GM15510 (cell line): ENCODE results near the gene FGF1.

Source experiments
- POLR2A ChIP-seq: IDR thresholded peaks from 3 replicates; pipeline ENCODE4 v1.6.1; 2011; ENCODE audit warnings: borderline replicate concordance; ENCODE audit not compliant: insufficient read length; ENCODE audit errors: extremely low read depth

FGF1 gene

GRCh38 chr5:142626099-142626498 is 59.8 kb downstream of the FGF1 start:
- no peak for TF ChIP-seq POLR2A

DNA sequence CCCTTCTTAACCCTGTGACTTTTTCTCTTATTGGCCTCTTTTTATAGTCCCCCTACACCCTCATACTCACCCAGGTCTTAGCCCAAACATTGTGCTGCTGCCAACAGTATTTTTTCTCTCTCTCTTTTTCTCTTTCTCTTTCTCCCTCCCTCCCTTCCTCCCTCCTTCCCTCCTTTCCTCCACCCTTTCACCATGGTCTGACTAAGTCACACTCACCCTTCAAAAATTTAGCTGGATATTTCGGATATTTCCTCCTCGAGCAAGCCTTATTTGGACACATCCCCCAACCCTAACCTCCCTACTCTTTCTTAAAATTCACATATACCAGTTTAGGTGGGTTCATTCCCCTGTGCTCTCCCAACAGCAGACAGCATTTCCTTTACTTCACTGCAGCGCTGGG is 64.7 kb downstream of the FGF1 start:
- TF ChIP-seq POLR2A = no peak

DNA sequence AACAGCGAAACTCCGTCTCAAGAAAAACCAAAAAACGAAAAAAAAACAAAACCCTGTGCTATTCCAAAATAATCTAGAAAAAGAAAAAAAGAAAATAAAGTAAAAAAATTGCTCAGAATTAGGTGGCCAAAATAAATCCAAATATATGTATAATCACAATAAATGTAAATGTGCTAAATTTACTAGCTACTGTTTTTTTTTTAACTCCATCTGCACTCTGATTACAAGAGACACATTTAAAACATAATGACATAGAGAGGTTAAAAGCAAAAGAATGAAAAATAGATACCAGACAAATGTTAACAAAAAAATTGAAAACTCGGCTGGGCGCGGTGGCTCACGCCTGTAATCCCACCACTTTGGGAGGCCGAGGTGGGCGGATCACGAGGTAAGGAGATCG is 66.1 kb downstream of the FGF1 start:
- no peak for TF ChIP-seq POLR2A

DNA sequence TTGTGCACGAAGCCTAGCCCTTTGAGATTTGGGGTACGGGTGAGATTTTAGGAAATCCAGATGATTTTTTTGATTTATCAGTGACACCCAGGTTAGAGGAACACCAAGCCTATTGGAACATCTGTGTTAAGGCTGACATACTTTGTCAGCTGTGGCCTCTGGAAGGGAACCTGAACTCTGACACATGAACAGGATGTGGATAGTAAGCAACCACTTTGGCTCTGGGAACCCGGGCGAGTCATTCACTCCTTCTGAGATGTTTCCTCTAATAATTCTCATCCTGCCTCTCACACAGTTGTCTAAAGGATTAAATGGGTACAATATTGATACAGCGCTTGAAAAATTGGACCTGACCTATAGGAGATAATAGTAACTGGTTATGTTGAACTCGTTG is 67.8 kb downstream of the FGF1 start:
- TF ChIP-seq POLR2A = no peak

- no peak for TF ChIP-seq POLR2A
These were observed 68.3 kb downstream of the FGF1 start for GRCh38 chr5:142617416-142618129.

GRCh38 chr5:142615948-142616347 is 69.9 kb downstream of the FGF1 start:
- TF ChIP-seq POLR2A = no peak

- TF ChIP-seq POLR2A = no peak
These were observed 71.8 kb downstream of the FGF1 start for GRCh38 chr5:142614054-142614453.

DNA sequence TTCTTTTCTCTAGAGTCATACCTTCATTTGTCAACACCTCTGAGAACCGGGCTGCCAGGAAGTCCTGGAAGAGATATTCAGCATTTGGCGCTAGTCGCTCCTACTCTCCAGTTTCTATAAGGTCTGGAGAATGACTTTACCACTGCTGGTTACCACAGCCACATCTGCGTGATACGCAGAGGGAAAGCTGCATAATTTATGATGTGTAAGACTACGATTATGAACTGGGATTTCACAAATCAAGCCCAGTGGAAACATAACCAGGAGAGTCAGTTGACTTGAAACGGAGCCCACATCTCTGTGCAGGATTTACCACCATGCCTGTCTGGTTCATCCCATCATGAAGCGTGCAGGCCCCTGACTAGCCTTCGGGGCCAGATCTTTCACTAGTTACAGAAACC is 72.6 kb downstream of the FGF1 start:
- TF ChIP-seq POLR2A = no peak

GRCh38 chr5:142612494-142613270 is 73.2 kb downstream of the FGF1 start:
- no peak for TF ChIP-seq POLR2A

DNA sequence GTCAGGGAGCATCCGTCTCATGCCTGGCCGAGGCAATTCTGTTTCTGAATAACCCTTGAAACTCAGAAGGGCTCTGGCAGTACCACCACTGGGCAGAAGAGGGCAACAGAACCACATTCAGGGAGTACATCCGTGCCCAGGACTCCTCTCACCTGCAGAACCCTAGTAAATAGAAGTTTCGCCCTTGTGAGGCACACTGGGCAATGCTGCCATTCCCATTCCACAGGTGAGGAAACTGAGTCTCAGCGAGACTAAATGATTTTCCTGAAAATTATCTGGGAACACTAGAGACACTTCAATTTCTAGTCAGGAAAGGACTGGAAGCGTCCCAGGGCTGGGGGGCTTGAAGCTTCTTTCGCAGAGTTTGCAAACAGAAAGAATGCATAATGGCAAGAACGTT is 74.7 kb downstream of the FGF1 start:
- TF ChIP-seq POLR2A = no peak

GRCh38 chr5:142610176-142611001 is 75.5 kb downstream of the FGF1 start:
- no peak for TF ChIP-seq POLR2A

GRCh38 chr5:142609142-142609541 is 76.7 kb downstream of the FGF1 start:
- TF ChIP-seq POLR2A = no peak

DNA sequence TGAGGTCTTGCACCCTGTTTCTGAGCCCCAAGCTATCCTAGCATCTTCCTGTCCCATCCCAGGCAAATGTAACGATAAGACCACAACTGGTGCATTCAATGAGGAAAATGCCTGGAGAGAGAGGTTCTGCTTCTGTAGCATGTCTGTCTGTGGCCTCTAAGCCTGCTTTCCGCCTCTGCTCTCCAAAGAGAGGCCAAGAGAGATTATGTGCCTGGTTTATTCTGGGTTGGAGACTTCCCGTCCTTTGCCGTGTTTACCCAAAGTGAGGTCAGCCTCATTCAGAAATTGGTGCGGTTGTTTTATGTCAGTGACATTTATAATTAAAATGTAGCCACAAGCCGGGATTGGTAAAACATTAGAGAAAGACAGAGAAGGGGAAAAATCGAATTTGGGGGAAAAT is 77.8 kb downstream of the FGF1 start:
- no peak for TF ChIP-seq POLR2A

- no peak for TF ChIP-seq POLR2A
These were observed 80.3 kb downstream of the FGF1 start for GRCh38 chr5:142605611-142606010.

- TF ChIP-seq POLR2A = no peak
These were observed 83.1 kb downstream of the FGF1 start for GRCh38 chr5:142602720-142603245.

GRCh38 chr5:142601432-142601831 is 84.5 kb downstream of the FGF1 start:
- no peak for TF ChIP-seq POLR2A
